Measurements from ENCODE around the gene FRAS1.
"Not testable (repeated sequence)": the region's sequence is repeated elsewhere in the genome, so short reads cannot be mapped to it uniquely, and the experiment has no call there.

Gene FRAS1

DNA sequence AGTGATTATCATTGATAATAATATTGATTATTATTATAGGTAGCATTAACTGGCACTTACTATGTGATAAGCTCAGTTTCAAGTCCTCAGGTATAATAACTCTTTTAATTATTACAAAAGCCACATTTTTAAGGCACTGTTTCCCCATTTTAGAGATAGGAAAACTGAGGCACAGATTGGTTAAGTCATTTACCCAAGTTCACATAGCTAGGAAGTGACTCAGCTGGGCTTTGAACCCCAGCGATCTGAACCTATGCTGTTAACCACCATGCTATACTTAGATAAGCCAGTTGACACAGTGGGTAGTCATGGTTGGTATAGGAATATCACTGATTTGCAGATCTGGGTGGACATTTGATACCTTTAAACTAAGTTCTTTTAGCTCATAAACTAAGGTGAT is 110.4 kb downstream of the FRAS1 start:
- H3K27me3 ChIP-seq (replicated peaks; ENCODE audit: control insufficient read depth, insufficient read depth, low read length), result no peaks in the 10 kb centered on the region
- H3K4me3 ChIP-seq (ENCODE audit: low read length), result no peak overlapping the region
- DNase-seq (ENCODE audit: low read depth), result no peak
- no peaks in the 10 kb centered on the region for H3K36me3 ChIP-seq (ENCODE audit: control insufficient read depth, insufficient read depth, low read length, severe bottlenecking)
- H3K4me1 ChIP-seq (ENCODE audit: control insufficient read depth, insufficient read depth, low read length), result no peaks in the 10 kb centered on the region
- no peak overlapping the region for H3K9ac ChIP-seq (ENCODE audit: low read length)
- no peaks in the 10 kb centered on the region for H3K9me3 ChIP-seq (ENCODE audit: control insufficient read depth, low read length)

DNA sequence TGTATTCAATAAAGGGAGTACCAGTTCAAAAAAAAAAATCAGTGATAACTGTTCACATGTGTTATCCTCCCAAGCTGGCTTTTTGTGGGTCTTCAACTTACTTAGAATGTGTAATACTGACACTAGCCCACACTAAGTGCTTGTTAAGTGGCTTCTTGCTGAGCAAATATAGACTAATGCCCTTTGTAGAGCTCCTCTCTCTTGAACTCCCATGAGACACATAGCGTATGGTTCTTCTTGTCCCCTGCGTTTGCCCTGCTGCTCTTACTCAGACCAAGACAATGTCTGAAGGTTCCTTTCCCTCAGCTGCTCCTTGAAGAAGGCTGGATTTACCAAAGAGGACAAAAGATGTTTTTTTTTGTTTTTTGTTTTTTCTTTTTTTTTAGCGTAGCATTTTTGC is 110.9 kb downstream of the FRAS1 start:
- no peak for DNase-seq (ENCODE audit: low read depth)
- Histone ChIP-seq H3K9me3 (ENCODE audit: control insufficient read depth, low read length) (no peaks in the 10 kb centered on the region), H3K9ac (ENCODE audit: low read length) (no peak overlapping the region)

DNA sequence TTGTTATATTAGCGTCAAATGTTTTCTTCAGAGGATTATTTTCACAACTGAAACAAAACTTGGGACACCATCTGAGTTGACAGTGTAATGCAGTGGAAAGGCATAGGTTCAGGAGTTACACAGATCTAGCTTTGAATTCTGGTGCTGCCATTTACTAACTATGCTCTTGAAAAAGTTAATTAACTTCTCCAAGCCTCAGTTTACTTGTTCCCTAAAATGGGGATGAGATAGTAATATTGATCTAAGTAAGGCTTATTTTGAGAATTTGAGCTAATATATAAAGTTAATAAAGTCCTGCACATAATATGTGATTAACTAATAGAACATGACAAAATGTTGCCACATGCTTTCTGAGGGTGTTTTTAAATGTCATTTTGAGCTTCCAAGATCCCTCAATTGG is 112.6 kb downstream of the FRAS1 start:
- H3K36me3 ChIP-seq (ENCODE audit: control insufficient read depth, insufficient read depth, low read length, severe bottlenecking), result no peaks in the 10 kb centered on the region
- no peaks in the 10 kb centered on the region for H3K27me3 ChIP-seq (replicated peaks; ENCODE audit: control insufficient read depth, insufficient read depth, low read length)
- DNase-seq (ENCODE audit: low read depth), result no peak
- no peak overlapping the region for H3K9ac ChIP-seq (ENCODE audit: low read length)
- H3K4me3 ChIP-seq (ENCODE audit: low read length), result no peak overlapping the region
- H3K4me1 ChIP-seq (ENCODE audit: control insufficient read depth, insufficient read depth, low read length), result no peaks in the 10 kb centered on the region
- no peaks in the 10 kb centered on the region for H3K9me3 ChIP-seq (ENCODE audit: control insufficient read depth, low read length)

More for the DNA sequence above, 110.9 kb downstream of the FRAS1 start:
- H3K27me3 ChIP-seq (replicated peaks; ENCODE audit: control insufficient read depth, insufficient read depth, low read length), result no peaks in the 10 kb centered on the region
- H3K4me3 ChIP-seq (ENCODE audit: low read length), result no peak overlapping the region
- no peaks in the 10 kb centered on the region for H3K36me3 ChIP-seq (ENCODE audit: control insufficient read depth, insufficient read depth, low read length, severe bottlenecking)
- H3K4me1 ChIP-seq (ENCODE audit: control insufficient read depth, insufficient read depth, low read length), result no peaks in the 10 kb centered on the region

- H3K9ac ChIP-seq (ENCODE audit: low read length), result no peak overlapping the region
- H3K36me3 ChIP-seq (ENCODE audit: control insufficient read depth, insufficient read depth, low read length, severe bottlenecking), result no peaks in the 10 kb centered on the region
- no peaks in the 10 kb centered on the region for H3K9me3 ChIP-seq (ENCODE audit: control insufficient read depth, low read length)
- DNase-seq (ENCODE audit: low read depth), result no peak
- H3K4me3 ChIP-seq (ENCODE audit: low read length), result no peak overlapping the region
- H3K27me3 ChIP-seq (replicated peaks; ENCODE audit: control insufficient read depth, insufficient read depth, low read length), result no peaks in the 10 kb centered on the region
- H3K4me1 ChIP-seq (ENCODE audit: control insufficient read depth, insufficient read depth, low read length), result no peaks in the 10 kb centered on the region
Measured at GRCh38 chr4:78171482-78171881, 114.4 kb downstream of the FRAS1 start.

DNA sequence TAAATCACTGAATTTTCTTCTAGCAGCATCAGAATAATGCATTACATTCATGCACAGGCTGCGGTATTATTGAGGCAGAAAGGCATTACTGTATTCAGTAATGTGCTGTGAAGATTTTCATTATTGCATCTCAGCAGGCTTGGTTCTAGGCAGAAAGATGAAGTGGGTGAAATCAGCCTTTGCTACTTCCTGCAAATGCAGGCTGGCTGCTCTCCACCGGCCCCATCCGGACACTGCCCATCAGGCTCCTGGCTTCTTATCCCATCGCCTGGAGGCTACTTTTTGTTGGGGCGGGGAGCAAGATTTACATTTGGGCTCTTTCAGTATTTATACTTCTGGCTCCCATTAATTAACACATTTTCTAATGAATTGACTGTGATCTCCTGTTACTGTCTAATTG is 117.8 kb downstream of the FRAS1 start:
- Histone ChIP-seq H3K9ac (ENCODE audit: low read length) (no peak overlapping the region), H3K4me1 (ENCODE audit: control insufficient read depth, insufficient read depth, low read length) (no peaks in the 10 kb centered on the region), H3K27me3 (replicated peaks; ENCODE audit: control insufficient read depth, insufficient read depth, low read length) (no peaks in the 10 kb centered on the region), H3K4me3 (ENCODE audit: low read length) (no peak overlapping the region), H3K9me3 (ENCODE audit: control insufficient read depth, low read length) (no peaks in the 10 kb centered on the region), H3K36me3 (ENCODE audit: control insufficient read depth, insufficient read depth, low read length, severe bottlenecking) (no peaks in the 10 kb centered on the region)
- DNase-seq (ENCODE audit: low read depth), result no peak

GRCh38 chr4:78179196-78179595 is 122.1 kb downstream of the FRAS1 start:
- Histone ChIP-seq H3K27me3 (replicated peaks; ENCODE audit: control insufficient read depth, insufficient read depth, low read length) (no peaks in the 10 kb centered on the region), H3K9me3 (ENCODE audit: control insufficient read depth, low read length) (no peaks in the 10 kb centered on the region), H3K4me1 (ENCODE audit: control insufficient read depth, insufficient read depth, low read length) (no peaks in the 10 kb centered on the region), H3K4me3 (ENCODE audit: low read length) (no peak overlapping the region), H3K36me3 (ENCODE audit: control insufficient read depth, insufficient read depth, low read length, severe bottlenecking) (no peaks in the 10 kb centered on the region), H3K9ac (ENCODE audit: low read length) (no peak overlapping the region)
- no peak for DNase-seq (ENCODE audit: low read depth)

GRCh38 chr4:78181681-78182234 is 124.6 kb downstream of the FRAS1 start:
- DNase-seq (ENCODE audit: low read depth); H3K4me1 ChIP-seq (ENCODE audit: control insufficient read depth, insufficient read depth, low read length); H3K4me3 ChIP-seq (ENCODE audit: low read length); H3K9ac ChIP-seq (ENCODE audit: low read length); H3K9me3 ChIP-seq (ENCODE audit: control insufficient read depth, low read length); H3K27me3 ChIP-seq (replicated peaks; ENCODE audit: control insufficient read depth, insufficient read depth, low read length); H3K36me3 ChIP-seq (ENCODE audit: control insufficient read depth, insufficient read depth, low read length, severe bottlenecking): not testable (repeated sequence)

- H3K36me3 ChIP-seq (ENCODE audit: control insufficient read depth, insufficient read depth, low read length, severe bottlenecking), result no peaks in the 10 kb centered on the region
- no peak overlapping the region for H3K4me3 ChIP-seq (ENCODE audit: low read length)
- H3K27me3 ChIP-seq (replicated peaks; ENCODE audit: control insufficient read depth, insufficient read depth, low read length), result no peaks in the 10 kb centered on the region
- H3K9me3 ChIP-seq (ENCODE audit: control insufficient read depth, low read length), result no peaks in the 10 kb centered on the region
- DNase-seq (ENCODE audit: low read depth), result no peak
- no peak overlapping the region for H3K9ac ChIP-seq (ENCODE audit: low read length)
- peaks cover 8% of the 10 kb centered on the region for H3K4me1 ChIP-seq (ENCODE audit: control insufficient read depth, insufficient read depth, low read length)
Measured at GRCh38 chr4:78184584-78184983, 127.5 kb downstream of the FRAS1 start.

DNA sequence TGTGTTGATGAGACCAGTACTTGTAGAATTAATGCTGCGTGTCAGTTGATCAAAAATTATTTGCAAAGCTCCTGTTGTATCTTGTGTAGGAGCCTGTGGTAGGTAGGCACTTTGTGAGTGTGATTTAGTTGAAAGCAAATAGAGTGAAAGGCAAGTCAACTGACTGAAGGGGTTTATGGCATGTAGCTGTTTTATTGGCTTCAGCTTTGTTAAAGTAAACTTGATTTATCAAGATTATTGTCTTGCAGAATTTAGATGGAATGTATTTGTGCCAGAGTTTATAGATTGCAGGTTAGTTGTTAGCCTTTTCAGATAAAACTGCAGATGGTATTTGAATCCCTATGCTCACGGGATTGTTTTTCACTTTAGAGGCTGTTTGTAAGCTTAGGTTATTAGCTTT is 128.0 kb downstream of the FRAS1 start:
- no peaks in the 10 kb centered on the region for H3K36me3 ChIP-seq (ENCODE audit: control insufficient read depth, insufficient read depth, low read length, severe bottlenecking)
- H3K9ac ChIP-seq (ENCODE audit: low read length), result no peak overlapping the region
- H3K27me3 ChIP-seq (replicated peaks; ENCODE audit: control insufficient read depth, insufficient read depth, low read length), result no peaks in the 10 kb centered on the region
- no peak for DNase-seq (ENCODE audit: low read depth)
- H3K4me3 ChIP-seq (ENCODE audit: low read length), result no peak overlapping the region
- no peaks in the 10 kb centered on the region for H3K9me3 ChIP-seq (ENCODE audit: control insufficient read depth, low read length)
- peaks cover 8% of the 10 kb centered on the region for H3K4me1 ChIP-seq (ENCODE audit: control insufficient read depth, insufficient read depth, low read length)

- H3K4me3 ChIP-seq (ENCODE audit: low read length), result no peak overlapping the region
- no peaks in the 10 kb centered on the region for H3K27me3 ChIP-seq (replicated peaks; ENCODE audit: control insufficient read depth, insufficient read depth, low read length)
- H3K9me3 ChIP-seq (ENCODE audit: control insufficient read depth, low read length), result no peaks in the 10 kb centered on the region
- no peak overlapping the region for H3K9ac ChIP-seq (ENCODE audit: low read length)
- H3K4me1 ChIP-seq (ENCODE audit: control insufficient read depth, insufficient read depth, low read length), result peaks cover 8% of the 10 kb centered on the region
- no peaks in the 10 kb centered on the region for H3K36me3 ChIP-seq (ENCODE audit: control insufficient read depth, insufficient read depth, low read length, severe bottlenecking)
- DNase-seq (ENCODE audit: low read depth), result no peak
Measured at GRCh38 chr4:78186597-78187543, 129.7 kb downstream of the FRAS1 start.

DNA sequence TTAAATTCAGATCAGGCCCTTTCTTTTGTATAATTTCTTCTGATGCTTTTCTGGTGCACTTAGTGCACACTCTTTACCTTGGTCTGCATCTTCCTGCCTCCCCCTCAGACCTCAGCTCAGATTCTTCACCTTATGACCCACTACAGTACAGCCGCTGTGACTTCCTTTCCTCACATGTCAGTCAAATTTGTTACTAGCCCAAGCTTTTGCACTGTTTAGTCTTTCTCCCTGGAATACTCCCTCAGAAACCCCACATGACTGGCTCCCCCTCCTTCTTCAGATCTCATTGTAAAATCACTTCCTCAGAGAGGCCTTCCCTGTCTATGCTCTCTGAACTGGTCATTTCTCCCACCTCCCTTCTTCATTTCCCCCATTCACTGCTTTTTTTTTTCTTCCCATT is 132.9 kb downstream of the FRAS1 start:
- no peak for DNase-seq (ENCODE audit: low read depth)

More for the DNA sequence above, 132.9 kb downstream of the FRAS1 start:
- no peak overlapping the region for H3K4me3 ChIP-seq (ENCODE audit: low read length)
- H3K9ac ChIP-seq (ENCODE audit: low read length), result no peak overlapping the region
- H3K9me3 ChIP-seq (ENCODE audit: control insufficient read depth, low read length), result peaks cover 4% of the 10 kb centered on the region
- peaks cover 8% of the 10 kb centered on the region for H3K4me1 ChIP-seq (ENCODE audit: control insufficient read depth, insufficient read depth, low read length)
- H3K36me3 ChIP-seq (ENCODE audit: control insufficient read depth, insufficient read depth, low read length, severe bottlenecking), result no peaks in the 10 kb centered on the region
- no peaks in the 10 kb centered on the region for H3K27me3 ChIP-seq (replicated peaks; ENCODE audit: control insufficient read depth, insufficient read depth, low read length)

All from adipocyte (in vitro differentiated cells).